CD4-positive, alpha-beta T cell treated with Interleukin-21 for 1 hour (primary cell): ENCODE results near the gene NHLH2.

Experiments used
- DNase-seq: peaks from one replicate; pipeline ENCODE4 v3.0.0-alpha.2; 2020

Gene NHLH2

GRCh38 chr1:115837740-115838421 is 3.0 kb downstream of the NHLH2 start:
- DNase-seq, result no peak

GRCh38 chr1:115837341-115837739 is 3.6 kb downstream of the NHLH2 start:
- no peak for DNase-seq

GRCh38 chr1:115833856-115834255 is 7.1 kb downstream of the NHLH2 start:
- DNase-seq, result no peak

DNA sequence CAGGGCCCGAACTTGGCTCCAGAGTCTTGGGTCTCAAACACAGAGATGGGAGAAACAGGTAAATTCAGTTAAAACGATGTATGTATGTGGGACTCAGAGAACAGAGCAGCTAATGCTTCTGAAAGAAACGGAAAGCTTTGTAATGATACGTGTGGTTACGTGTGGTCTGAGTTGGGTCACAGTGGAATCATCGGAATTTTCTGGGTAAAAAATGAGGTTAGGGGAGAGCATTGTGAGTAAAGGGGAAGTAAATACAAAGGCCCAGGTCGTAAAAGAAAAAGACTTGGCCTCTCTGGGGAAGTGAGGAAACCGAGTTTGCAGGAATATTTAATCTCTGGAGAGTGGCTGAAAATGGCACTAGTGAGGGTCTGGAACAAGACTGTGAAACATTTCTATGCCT is 8.3 kb downstream of the NHLH2 start:
- no peak for DNase-seq

GRCh38 chr1:115830963-115831362 is 10.0 kb downstream of the NHLH2 start:
- no peak for DNase-seq

GRCh38 chr1:115829947-115830346 is 11.0 kb downstream of the NHLH2 start:
- no peak for DNase-seq

DNA sequence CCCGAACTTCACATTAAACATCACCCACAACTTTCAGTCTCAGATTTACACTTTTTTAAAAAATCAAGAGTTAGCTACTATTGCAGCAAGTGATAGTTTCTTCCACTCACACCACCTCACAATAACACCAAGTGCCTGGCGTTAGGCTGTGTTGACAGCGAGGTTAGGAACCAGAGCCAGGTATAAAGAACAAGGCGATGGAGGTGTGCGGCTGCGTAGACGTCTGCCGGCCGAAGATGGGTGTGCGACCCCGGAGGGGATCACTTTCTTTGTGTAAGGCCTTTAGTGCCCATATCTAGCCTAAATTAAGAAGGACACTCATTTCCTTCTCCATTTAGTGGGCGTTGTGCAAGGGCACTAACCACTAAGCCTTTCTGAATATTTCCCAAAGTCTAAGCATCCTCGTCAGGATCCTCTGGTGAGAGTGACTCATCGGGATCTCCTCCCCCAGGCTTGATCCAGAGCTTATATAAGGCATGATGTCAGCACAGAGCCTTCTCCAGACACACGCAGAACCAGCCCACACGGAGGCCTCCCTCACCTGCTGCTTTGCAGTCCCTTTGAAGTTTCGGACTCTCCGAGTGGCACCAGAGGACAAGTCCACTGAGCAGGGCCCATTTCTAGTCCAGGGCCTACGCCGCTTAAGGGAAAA is 11.8 kb downstream of the NHLH2 start:
- DNase-seq, result no peak

DNA sequence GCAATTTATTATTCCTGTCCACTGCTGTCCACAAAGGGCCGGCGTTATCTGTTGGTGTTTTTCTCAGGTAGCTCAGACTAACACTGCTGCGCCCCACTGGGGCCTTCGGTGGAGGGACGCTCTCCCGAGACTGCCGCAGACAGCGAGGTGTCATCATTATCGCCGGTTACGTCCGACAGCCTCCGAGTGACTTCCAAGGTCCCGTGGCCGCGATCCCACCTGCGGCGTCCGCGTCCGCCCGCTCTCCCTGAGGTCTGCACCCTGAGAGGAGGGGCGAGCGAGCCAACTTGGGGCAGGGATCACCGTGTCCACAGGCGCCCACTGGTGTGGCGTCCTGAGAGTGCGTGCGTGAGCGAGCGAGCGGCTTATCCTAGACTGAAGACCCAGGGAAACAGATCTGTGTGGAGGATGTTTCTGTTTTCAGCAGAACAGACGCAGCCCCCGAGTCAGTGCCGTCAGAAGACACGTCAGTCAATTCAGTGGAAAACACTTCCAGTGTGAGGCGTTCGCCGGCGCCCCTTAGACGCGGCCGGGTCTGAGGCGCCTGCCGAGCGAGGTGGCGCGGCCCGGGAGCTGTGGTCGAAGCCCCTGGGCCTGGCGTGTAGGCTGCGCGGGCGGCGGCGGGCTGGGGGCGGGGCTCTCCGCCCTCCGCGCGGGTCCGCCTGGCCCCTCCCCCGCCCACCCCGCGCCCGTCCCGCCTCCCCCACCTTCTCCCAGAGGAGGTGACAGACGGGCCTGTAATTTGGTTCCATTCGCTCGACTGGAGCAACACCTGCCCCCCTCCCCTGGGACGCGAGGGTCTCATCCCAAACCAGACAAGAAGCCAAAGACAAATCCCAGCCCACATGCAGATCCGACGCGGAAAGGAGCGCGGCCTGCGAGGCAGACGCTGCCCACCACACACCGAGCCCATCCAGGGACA is 12.6 kb downstream of the NHLH2 start:
- DNase-seq, result no peak

DNA sequence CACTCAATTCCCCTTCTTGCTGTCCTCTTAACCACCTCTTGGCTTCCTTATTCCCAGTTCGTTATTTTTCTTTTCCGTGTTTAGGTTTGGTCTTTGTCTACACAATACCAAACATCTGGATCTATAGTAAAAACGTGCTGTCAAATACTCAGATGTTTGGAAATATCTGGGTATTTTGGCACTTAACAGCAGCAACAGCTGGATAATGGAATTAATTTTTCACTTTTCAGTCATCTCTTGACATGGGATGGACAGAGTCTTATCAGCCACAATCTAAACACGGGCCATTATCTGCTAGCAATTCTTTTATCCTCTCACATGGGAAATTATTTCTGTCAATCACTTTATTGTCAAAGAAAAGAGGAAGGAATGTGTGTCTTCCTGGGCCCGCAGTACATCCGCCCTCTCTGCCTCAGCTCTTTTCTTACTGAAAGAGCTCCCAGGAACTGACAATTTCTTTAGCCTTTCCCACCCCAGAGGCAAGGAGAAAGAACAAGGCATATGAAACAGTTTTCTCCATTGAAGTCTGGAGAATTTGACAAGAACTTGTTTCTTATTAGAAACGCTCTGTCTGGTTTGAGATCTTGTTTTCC is 13.4 kb downstream of the NHLH2 start:
- DNase-seq, result no peak

- no peak for DNase-seq
These were observed 14.3 kb downstream of the NHLH2 start for GRCh38 chr1:115826628-115827027.

GRCh38 chr1:115822117-115822516 is 18.8 kb downstream of the NHLH2 start:
- DNase-seq, result no peak

DNA sequence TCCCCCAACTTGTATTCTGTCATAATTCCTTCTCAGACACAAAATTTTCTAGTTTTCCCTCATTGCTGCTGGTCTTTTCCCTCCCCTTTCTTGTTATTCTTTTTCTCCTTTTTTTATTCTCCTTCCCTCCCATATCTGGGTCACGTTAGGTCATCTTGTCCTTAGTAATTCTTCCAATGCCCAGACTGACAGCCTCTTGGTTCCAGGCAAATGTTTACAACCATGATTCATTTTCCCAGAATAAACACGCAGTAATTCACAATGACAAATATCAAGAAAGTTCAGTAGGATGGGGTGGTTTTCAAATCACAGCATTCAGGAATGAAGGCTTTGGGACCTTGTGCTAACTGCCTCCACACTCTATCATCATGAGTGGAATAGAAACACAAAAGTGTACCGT is 25.2 kb downstream of the NHLH2 start:
- DNase-seq, result no peak

- no peak for DNase-seq
These were observed 26.1 kb downstream of the NHLH2 start for GRCh38 chr1:115814685-115815398.

DNA sequence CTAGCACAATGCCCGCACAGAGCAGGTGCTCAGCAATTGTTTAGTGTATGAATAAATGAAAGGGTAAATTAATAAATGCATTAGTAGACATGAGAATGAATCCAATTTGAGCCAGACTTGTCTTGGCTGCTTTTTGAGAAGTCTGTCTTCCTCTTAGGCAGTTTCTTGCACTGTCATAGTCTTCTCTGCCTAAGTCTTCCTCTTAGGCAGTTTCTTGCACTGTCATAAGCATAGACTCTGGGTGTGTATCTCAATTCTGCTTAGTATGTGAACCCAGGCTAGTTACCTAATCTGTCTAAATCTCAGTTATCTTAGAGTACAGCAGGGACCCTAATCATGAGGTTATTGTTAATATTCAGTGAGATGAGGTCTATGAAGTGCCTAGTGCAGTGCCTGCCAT is 27.2 kb downstream of the NHLH2 start:
- no peak for DNase-seq

GRCh38 chr1:115811140-115811828 is 29.6 kb downstream of the NHLH2 start:
- DNase-seq, result no peak

DNA sequence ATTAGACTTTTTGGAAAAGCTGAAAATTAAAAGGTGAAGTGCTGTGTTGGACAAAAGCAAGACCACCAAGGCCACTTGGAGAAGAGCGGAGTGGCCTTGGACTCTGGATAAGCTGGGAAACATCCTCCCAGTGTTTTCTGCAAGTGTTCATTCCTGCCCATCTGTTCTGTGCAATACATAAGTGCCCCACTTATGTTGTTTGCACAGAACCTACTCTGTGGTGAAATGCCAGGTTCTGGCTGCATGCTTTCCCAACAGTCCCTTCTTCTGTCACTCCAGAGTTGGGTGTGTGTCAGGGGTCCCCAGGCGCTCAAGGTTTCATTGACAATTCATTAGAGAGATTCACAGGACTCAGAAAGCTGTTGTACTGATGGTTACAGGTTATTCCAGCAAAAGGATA is 30.3 kb downstream of the NHLH2 start:
- no peak for DNase-seq

DNA sequence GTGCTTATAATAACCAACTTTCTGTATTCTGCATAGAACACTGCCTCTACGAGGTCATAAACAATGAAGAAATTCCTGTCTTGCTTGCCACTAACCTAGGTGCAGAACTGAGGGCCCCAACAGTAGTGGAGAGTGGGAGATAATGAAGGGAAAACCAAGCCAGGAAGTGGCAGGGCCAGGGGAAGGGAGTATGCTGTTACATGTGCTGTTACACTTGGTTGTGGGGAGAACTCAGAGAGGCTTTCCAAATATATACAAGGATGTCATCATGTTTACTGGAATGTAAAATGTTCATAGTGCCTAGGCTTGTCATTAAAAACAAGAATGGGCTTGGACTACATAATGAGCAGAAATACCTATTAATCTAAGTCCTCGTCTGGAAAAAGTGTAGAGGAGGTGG is 31.1 kb downstream of the NHLH2 start:
- DNase-seq, result no peak

GRCh38 chr1:115809076-115809475 is 31.9 kb downstream of the NHLH2 start:
- no peak for DNase-seq

- DNase-seq, result peak; percentile 52
These were observed 33.2 kb downstream of the NHLH2 start for GRCh38 chr1:115807723-115808122.

- DNase-seq, result no peak
These were observed 35.3 kb downstream of the NHLH2 start for GRCh38 chr1:115805597-115805996.

- no peak for DNase-seq
These were observed 38.5 kb downstream of the NHLH2 start for GRCh38 chr1:115802416-115802815.

GRCh38 chr1:115797486-115797885 is 43.4 kb downstream of the NHLH2 start:
- DNase-seq, result no peak
